ENCODE measurements around the gene SAMD4A. TPM values are rescaled to one million over a fixed set of nuclear protein-coding genes. Genes with fewer than 3 reads are reported as not detected.

SAMD4A gene
- total RNA-seq, 4 donors from 2014 or later: 15.3 to 40.2 (median 22.3) TPM

DNA sequence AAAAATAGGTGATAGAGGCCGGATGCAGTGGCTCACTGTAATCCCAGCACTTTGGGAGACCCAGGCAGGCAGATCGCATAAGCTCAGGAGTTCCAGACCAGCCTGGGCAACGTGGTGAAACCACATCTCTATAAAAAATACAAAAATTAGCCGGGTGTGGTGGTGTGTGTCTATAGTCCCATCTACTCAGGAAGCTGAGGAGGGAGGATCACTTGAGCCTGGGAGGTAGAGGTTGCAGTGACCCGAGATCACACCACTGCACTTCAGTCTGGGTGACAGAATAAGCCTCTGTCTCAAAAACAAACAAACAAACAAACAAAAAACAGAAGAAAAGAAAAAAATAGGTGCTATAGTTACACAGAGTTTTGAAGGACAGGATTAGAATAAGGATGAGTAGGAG is 142.1 kb downstream of the SAMD4A start:
- Histone ChIP-seq H3K9me3 (no peaks in the 10 kb centered on the region), H3K4me3 (no peak overlapping the region), H3K27ac (no peak overlapping the region), H3K36me3 (no peaks in the 10 kb centered on the region), H3K4me1 (peaks cover 0 to 23% (median 15%) of the 10 kb centered on the region in 4 donors), H3K27me3 (no peaks in the 10 kb centered on the region)
- TF ChIP-seq, protein P1, sequence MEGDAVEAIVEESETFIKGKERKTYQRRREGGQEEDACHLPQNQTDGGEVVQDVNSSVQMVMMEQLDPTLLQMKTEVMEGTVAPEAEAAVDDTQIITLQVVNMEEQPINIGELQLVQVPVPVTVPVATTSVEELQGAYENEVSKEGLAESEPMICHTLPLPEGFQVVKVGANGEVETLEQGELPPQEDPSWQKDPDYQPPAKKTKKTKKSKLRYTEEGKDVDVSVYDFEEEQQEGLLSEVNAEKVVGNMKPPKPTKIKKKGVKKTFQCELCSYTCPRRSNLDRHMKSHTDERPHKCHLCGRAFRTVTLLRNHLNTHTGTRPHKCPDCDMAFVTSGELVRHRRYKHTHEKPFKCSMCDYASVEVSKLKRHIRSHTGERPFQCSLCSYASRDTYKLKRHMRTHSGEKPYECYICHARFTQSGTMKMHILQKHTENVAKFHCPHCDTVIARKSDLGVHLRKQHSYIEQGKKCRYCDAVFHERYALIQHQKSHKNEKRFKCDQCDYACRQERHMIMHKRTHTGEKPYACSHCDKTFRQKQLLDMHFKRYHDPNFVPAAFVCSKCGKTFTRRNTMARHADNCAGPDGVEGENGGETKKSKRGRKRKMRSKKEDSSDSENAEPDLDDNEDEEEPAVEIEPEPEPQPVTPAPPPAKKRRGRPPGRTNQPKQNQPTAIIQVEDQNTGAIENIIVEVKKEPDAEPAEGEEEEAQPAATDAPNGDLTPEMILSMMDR (IDR thresholded peaks at IDR 0.05): no peak
- TF ChIP-seq EP300 (IDR thresholded peaks at IDR 0.05; ENCODE audit: low read depth) (no peak), POLR2A (IDR thresholded peaks at IDR 0.05) (no peak), POLR2AphosphoS5 (IDR thresholded peaks at IDR 0.05) (no peak)
- intact Hi-C loops (cut with DNase I; ENCODE audit: low total_unique reads) (no loop called here), in situ Hi-C loops (cut with MboI; ENCODE audit: low pct_ligation_motif_present in 1 of 4, low pct_unique_long_range_greater_than_20kb in 1 of 4, low sequenced_read_pairs in 3 of 4) (no loop called here)
- 72 to 74% methylated on average over 4 to 5 of the region's 5 CpGs for WGBS, 2 donors (ENCODE audit: low coverage in 1 of 2)
- no peak for DNase-seq

- intact Hi-C loops (cut with DNase I; ENCODE audit: low total_unique reads): no loop called here
- H3K4me1 ChIP-seq: peaks cover 0 to 23% (median 15%) of the 10 kb centered on the region in 4 donors
- H3K36me3 ChIP-seq: no peaks in the 10 kb centered on the region
- no peak overlapping the region for H3K4me3 ChIP-seq
- H3K27me3 ChIP-seq: no peaks in the 10 kb centered on the region
- in situ Hi-C loops (cut with MboI; ENCODE audit: low pct_ligation_motif_present in 1 of 4, low pct_unique_long_range_greater_than_20kb in 1 of 4, low sequenced_read_pairs in 3 of 4): no loop called here
- WGBS, 2 donors (ENCODE audit: low coverage in 1 of 2): 62% methylated on average over 2 of the region's 2 CpGs; no CpG with 5 or more reads in 1 of the 2 donors
- no peak for DNase-seq
- TF ChIP-seq EP300 (IDR thresholded peaks at IDR 0.05; ENCODE audit: low read depth) (no peak), POLR2AphosphoS5 (IDR thresholded peaks at IDR 0.05) (no peak), POLR2A (IDR thresholded peaks at IDR 0.05) (no peak)
- TF ChIP-seq, protein P1 (IDR thresholded peaks at IDR 0.05): no peak
- H3K27ac ChIP-seq: peak overlapping the region in 1 of 4 donors; percentile 6
- H3K9me3 ChIP-seq: no peaks in the 10 kb centered on the region
Observed at GRCh38 chr14:54709444-54709843, 142.5 kb downstream of the SAMD4A start.

DNA sequence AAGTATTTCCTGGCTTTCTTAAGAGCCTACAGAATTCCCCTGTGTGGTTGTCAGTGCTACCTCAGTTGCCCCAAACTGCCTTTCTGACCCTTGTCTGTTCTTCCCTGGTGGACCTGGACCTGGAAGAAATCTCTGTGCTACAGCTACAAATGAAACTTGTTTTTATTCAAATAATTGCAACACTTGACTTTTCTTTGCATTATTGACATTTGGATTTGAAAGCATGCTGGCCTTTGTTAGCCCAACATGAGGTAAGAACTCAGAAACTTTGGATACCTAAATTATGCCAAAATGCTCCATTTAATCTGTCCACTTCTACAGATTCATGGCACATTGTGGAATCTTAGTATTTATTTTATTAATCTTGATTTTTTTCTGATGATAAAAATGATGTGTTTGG is 142.9 kb downstream of the SAMD4A start:
- intact Hi-C loops (cut with DNase I; ENCODE audit: low total_unique reads): no loop called here
- no peaks in the 10 kb centered on the region for H3K36me3 ChIP-seq

GRCh38 chr14:54711312-54711711 is 144.4 kb downstream of the SAMD4A start:
- no peak for DNase-seq
- in situ Hi-C loops (cut with MboI; ENCODE audit: low pct_ligation_motif_present in 1 of 4, low pct_unique_long_range_greater_than_20kb in 1 of 4, low sequenced_read_pairs in 3 of 4): no loop called here
- no peak for TF ChIP-seq POLR2AphosphoS5 (IDR thresholded peaks at IDR 0.05)
- TF ChIP-seq, protein P1 (IDR thresholded peaks at IDR 0.05): no peak
- no peak for TF ChIP-seq POLR2A (IDR thresholded peaks at IDR 0.05)
- no peak for TF ChIP-seq EP300 (IDR thresholded peaks at IDR 0.05; ENCODE audit: low read depth)
- H3K27ac ChIP-seq: peak overlapping the region in 3 of 4 donors; percentile 56 to 78 (median 67)
- intact Hi-C loops (cut with DNase I; ENCODE audit: low total_unique reads): no loop called here
- H3K4me3 ChIP-seq: no peak overlapping the region
- H3K27me3 ChIP-seq: no peaks in the 10 kb centered on the region
- H3K9me3 ChIP-seq: no peaks in the 10 kb centered on the region
- WGBS, 2 donors (ENCODE audit: low coverage in 1 of 2): 95 to 100% methylated on average over 4 to 5 of the region's 5 CpGs
- H3K4me1 ChIP-seq: peaks cover 0 to 30% (median 15%) of the 10 kb centered on the region in 4 donors
- H3K36me3 ChIP-seq: no peaks in the 10 kb centered on the region

More for the DNA sequence above, 142.9 kb downstream of the SAMD4A start:
- Histone ChIP-seq H3K4me1 (peaks cover 0 to 23% (median 15%) of the 10 kb centered on the region in 4 donors), H3K9me3 (no peaks in the 10 kb centered on the region), H3K4me3 (no peak overlapping the region), H3K27ac (peak overlapping the region in 1 of 4 donors; percentile 6), H3K27me3 (no peaks in the 10 kb centered on the region)
- DNase-seq: no peak
- no peak for TF ChIP-seq POLR2AphosphoS5 (IDR thresholded peaks at IDR 0.05)
- TF ChIP-seq POLR2A (IDR thresholded peaks at IDR 0.05): no peak
- no peak for TF ChIP-seq EP300 (IDR thresholded peaks at IDR 0.05; ENCODE audit: low read depth)
- TF ChIP-seq, protein P1 (IDR thresholded peaks at IDR 0.05): no peak
- in situ Hi-C loops (cut with MboI; ENCODE audit: low pct_ligation_motif_present in 1 of 4, low pct_unique_long_range_greater_than_20kb in 1 of 4, low sequenced_read_pairs in 3 of 4): no loop called here

Data from transverse colon (tissue), 4 donors.